Tibial nerve (tissue), 3 donors: ENCODE data around the gene POLR1G.

Source experiments
- CTCF ChIP-seq, 5 experiments: fragments of 200-600 bp in 3 of 5; fragments of 450-650 bp in 2 of 5; sonication (generic) in 3 of 5; IDR thresholded peaks; one replicate each; pipeline ENCODE4 v1.5.1; 2016 to 2019; ENCODE audit warnings: antibody characterized with exemption in 5 of 5, mild to moderate bottlenecking in 3 of 5, moderate library complexity in 2 of 5
- POLR2A ChIP-seq, 2 donors: fragments of 450-650 bp; IDR thresholded peaks; one replicate each; pipeline ENCODE4 v1.6.1; 2017; ENCODE audit warnings: antibody characterized with exemption in 2 of 2, mild to moderate bottlenecking in 2 of 2, moderate library complexity in 2 of 2

GRCh38 chr19:45356760-45357444, 49.5 kb upstream of the POLR1G start:
- no peak for TF ChIP-seq CTCF (IDR thresholded peaks at IDR 0.05)
- TF ChIP-seq POLR2A (IDR thresholded peaks at IDR 0.05): no peak
